ENCODE data around the gene DAG1. TPM values are rescaled to one million over a fixed set of nuclear protein-coding genes. Genes with fewer than 3 reads are reported as not detected.

The DAG1 gene
- total RNA-seq, 4 donors from 2014 or later = 53.7 to 90.1 (median 55.7) TPM

DNA sequence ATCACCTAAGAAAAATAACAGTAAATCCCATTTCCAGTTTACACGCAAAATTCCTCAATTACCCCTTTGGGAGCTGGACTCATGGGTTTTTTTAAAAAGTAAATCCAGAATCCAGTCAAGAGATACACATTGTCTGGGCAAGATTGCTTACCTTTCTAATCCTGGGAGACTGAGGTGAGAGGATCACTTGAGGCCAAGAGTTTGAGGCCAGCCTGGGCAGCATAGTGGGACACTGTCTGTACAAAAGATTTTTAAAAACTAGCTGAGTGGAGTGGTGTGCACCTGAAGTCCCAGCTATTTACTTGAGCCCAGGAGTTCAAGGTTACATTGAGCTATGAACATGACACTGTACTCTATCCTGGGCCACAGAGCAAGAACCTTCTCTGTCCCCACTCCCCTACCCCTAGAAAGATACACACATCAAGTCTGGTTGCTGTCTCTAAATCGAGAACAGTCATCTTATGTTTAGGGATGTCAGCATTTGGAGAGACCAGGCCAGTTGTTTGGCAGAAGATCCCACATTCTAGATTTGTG is 39.0 kb downstream of the DAG1 start:
- no peak overlapping the region for H3K27ac ChIP-seq
- no peaks in the 10 kb centered on the region for H3K9me3 ChIP-seq
- 0 to 38% methylated on average over 1 to 2 of the region's 2 CpGs for WGBS, 2 donors (ENCODE audit: low coverage in 1 of 2)
- DNase-seq = no peak
- intact Hi-C loops (cut with DNase I; ENCODE audit: low total_unique reads) = no loop called here
- TF ChIP-seq EP300 (IDR thresholded peaks at IDR 0.05; ENCODE audit: low read depth) = no peak
- no peak for TF ChIP-seq CTCF (IDR thresholded peaks at IDR 0.05)
- no peak for TF ChIP-seq POLR2AphosphoS5 (IDR thresholded peaks at IDR 0.05)
- no peak for TF ChIP-seq POLR2A (IDR thresholded peaks at IDR 0.05)
- in situ Hi-C loops (cut with MboI; ENCODE audit: low pct_ligation_motif_present in 1 of 4, low pct_unique_long_range_greater_than_20kb in 1 of 4, low sequenced_read_pairs in 3 of 4) = no loop called here
- H3K4me3 ChIP-seq = no peak overlapping the region
- peaks cover 0 to 14% (median 2%) of the 10 kb centered on the region in 4 donors for H3K4me1 ChIP-seq
- no peaks in the 10 kb centered on the region for H3K27me3 ChIP-seq
- H3K36me3 ChIP-seq = peaks cover 0 to 25% (median 9%) of the 10 kb centered on the region in 4 donors

GRCh38 chr3:49511639-49512038 is 41.6 kb downstream of the DAG1 start:
- Histone ChIP-seq H3K27me3 (no peaks in the 10 kb centered on the region), H3K9me3 (no peaks in the 10 kb centered on the region), H3K4me1 (peaks cover 0 to 9% (median 2%) of the 10 kb centered on the region in 4 donors), H3K36me3 (peaks cover 0 to 25% (median 9%) of the 10 kb centered on the region in 4 donors), H3K4me3 (no peak overlapping the region), H3K27ac (no peak overlapping the region)
- TF ChIP-seq EP300 (IDR thresholded peaks at IDR 0.05; ENCODE audit: low read depth) (peak; percentile 66), POLR2A (IDR thresholded peaks at IDR 0.05) (no peak), POLR2AphosphoS5 (IDR thresholded peaks at IDR 0.05) (peak; percentile 63 to 88 (median 80)), CTCF (IDR thresholded peaks at IDR 0.05) (no peak)
- in situ Hi-C loops (cut with MboI; ENCODE audit: low pct_ligation_motif_present in 1 of 4, low pct_unique_long_range_greater_than_20kb in 1 of 4, low sequenced_read_pairs in 3 of 4) = no loop called here
- no peak for DNase-seq
- WGBS, 2 donors (ENCODE audit: low coverage in 1 of 2) = 40 to 64% methylated on average over 2 of the region's 2 CpGs
- intact Hi-C loops (cut with DNase I; ENCODE audit: low total_unique reads) = no loop called here

GRCh38 chr3:49512781-49513355 is 42.8 kb downstream of the DAG1 start:
- Histone ChIP-seq H3K27me3 (no peaks in the 10 kb centered on the region), H3K27ac (no peak overlapping the region), H3K4me1 (no peaks in the 10 kb centered on the region), H3K4me3 (no peak overlapping the region), H3K36me3 (peaks cover 0 to 25% (median 9%) of the 10 kb centered on the region in 4 donors), H3K9me3 (no peaks in the 10 kb centered on the region)
- 100% methylated on average over 1 of the region's 1 CpG for WGBS, 2 donors (ENCODE audit: low coverage in 1 of 2)
- DNase-seq = no peak
- TF ChIP-seq EP300 (IDR thresholded peaks at IDR 0.05; ENCODE audit: low read depth) (no peak), POLR2AphosphoS5 (IDR thresholded peaks at IDR 0.05) (no peak)
- intact Hi-C loops (cut with DNase I; ENCODE audit: low total_unique reads) (no loop called here), in situ Hi-C loops (cut with MboI; ENCODE audit: low pct_ligation_motif_present in 1 of 4, low pct_unique_long_range_greater_than_20kb in 1 of 4, low sequenced_read_pairs in 3 of 4) (no loop called here)

DNA sequence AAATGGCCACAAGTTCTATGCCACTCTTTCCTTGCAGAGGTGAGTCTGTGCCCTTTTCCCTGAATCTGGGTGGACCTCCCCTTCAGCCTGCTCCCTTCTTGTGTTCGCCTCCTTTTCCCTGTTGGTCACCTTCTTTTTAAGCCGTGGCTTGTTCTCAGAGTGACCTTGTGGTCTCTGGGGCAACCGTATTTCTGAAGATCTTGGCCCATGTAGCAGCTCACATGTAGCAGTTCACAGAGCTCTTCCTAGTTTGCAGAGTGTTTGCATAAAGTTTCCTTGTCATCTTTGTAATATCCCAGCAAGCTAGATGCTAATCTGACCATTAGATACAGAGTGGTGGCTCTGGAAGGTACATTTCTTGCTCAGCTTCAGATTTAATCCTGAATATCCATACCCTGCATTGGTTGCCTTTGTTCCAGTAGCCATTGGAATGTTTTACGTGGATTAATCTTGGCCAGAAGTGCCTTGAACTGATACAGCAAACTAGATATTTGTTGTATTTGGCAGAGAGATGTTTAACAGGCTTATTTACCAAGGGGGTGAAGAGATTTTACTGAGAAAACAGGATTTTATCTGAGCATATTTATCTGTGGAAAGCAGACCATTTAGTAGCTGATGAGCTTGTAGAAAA is 43.5 kb downstream of the DAG1 start:
- Histone ChIP-seq H3K27ac (no peak overlapping the region), H3K4me3 (no peak overlapping the region), H3K36me3 (peaks cover 0 to 25% (median 9%) of the 10 kb centered on the region in 4 donors), H3K4me1 (no peaks in the 10 kb centered on the region), H3K9me3 (no peaks in the 10 kb centered on the region), H3K27me3 (no peaks in the 10 kb centered on the region)
- DNase-seq = no peak
- intact Hi-C loops (cut with DNase I; ENCODE audit: low total_unique reads) = no loop called here
- no peak for TF ChIP-seq POLR2A (IDR thresholded peaks at IDR 0.05)
- TF ChIP-seq EP300 (IDR thresholded peaks at IDR 0.05; ENCODE audit: low read depth) = no peak
- no peak for TF ChIP-seq POLR2AphosphoS5 (IDR thresholded peaks at IDR 0.05)
- TF ChIP-seq CTCF (IDR thresholded peaks at IDR 0.05) = no peak
- 87 to 88% methylated on average over 2 to 4 of the region's 4 CpGs for WGBS, 2 donors (ENCODE audit: low coverage in 1 of 2)
- in situ Hi-C loops (cut with MboI; ENCODE audit: low pct_ligation_motif_present in 1 of 4, low pct_unique_long_range_greater_than_20kb in 1 of 4, low sequenced_read_pairs in 3 of 4) = no loop called here

Data from transverse colon (tissue), 4 donors.